ENCODE results near the gene CIT.

DNA sequence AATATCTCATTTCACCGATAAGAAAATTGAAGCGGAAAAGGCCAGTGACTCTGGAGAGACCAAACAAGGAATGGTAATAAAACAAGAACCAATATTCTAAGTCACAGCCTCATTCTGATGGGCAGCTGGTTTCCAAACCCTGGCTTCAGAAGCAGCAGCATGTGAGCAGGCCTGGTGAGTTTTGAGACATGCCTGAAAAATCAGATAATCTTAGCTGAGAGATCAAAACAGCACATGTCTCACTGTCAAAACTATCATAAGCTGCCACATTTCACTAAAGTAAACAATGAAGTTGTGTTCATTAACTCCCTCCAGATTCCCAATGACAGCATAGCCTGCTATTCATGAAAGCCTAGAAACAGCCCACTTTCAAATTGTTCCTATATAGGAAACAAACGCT lies 36.5 kb downstream of the CIT start:
- TF ChIP-seq, protein P1, sequence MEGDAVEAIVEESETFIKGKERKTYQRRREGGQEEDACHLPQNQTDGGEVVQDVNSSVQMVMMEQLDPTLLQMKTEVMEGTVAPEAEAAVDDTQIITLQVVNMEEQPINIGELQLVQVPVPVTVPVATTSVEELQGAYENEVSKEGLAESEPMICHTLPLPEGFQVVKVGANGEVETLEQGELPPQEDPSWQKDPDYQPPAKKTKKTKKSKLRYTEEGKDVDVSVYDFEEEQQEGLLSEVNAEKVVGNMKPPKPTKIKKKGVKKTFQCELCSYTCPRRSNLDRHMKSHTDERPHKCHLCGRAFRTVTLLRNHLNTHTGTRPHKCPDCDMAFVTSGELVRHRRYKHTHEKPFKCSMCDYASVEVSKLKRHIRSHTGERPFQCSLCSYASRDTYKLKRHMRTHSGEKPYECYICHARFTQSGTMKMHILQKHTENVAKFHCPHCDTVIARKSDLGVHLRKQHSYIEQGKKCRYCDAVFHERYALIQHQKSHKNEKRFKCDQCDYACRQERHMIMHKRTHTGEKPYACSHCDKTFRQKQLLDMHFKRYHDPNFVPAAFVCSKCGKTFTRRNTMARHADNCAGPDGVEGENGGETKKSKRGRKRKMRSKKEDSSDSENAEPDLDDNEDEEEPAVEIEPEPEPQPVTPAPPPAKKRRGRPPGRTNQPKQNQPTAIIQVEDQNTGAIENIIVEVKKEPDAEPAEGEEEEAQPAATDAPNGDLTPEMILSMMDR (IDR thresholded peaks at IDR 0.05) = no peak
- no peak for TF ChIP-seq SIN3A (IDR thresholded peaks at IDR 0.05; ENCODE audit: borderline replicate concordance, insufficient read depth, low read depth, low read length)
